GM18519 (cell line): ENCODE measurements around the gene MAST2.

ENCODE experiments used
- ATAC-seq: cut with Tn5 transposase; IDR thresholded peaks from one replicate; pipeline ENCODE4 v1.9.1; 2021; ENCODE audit warnings: mild to moderate bottlenecking, moderate library complexity; ENCODE audit not compliant: unreplicated experiment, low FRiP score

The MAST2 gene

DNA sequence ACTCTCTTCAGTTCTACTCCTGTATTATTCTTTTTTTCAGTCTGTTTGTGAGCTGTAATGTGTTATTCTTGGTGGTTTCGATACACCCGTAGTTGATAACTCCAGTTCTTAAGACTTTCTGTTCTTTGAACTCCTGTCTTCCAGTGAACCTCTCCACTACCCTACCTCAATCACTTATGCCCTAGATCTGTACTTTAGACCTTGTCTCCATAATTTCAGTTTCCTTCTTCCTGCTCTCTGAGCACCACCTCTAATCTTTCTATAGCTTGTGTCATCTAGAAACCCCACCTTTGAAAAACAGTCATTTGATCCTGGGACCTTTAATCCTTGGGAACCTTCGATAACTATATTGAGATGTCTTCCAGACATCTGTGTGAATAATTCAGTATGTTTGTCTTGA, 169.7 kb downstream of the MAST2 start:
- ATAC-seq: no peak

DNA sequence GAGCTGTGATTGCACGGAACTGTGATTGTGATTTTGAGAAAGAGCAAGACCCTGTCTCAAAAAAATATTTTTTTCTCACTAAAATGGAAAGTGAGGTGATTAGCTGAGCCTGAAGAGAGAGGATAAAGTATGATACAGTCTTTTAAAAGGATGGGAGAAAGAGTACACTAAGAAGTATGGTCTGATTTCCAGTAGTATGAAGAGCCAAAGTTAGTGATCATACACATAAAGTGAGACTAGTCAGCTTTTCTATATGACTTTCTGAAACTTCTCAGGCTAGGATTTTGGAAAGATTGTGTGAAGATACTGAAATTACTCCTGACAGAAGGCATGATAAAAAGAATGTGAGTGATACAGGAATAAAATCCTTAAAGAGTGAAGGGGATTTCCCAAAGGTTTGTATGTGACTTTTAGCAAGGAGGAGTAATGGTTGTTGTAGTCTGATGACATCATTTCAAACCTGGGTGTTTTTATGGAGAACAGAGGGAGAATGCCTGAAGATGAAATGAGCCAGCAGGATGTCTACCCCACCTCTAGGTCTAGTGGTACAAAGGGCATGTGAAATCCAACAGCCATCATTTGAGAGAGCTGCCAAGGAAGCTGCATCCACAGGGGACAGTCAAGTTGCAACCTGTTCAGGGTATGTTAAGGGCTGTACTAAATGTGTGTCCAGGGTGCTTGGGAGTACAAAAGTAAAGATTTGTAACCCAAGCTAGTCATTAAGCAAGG, 171.3 kb downstream of the MAST2 start:
- ATAC-seq: no peak

- no peak for ATAC-seq
Measured at GRCh38 chr1:45976623-45977022, 173.2 kb downstream of the MAST2 start.

DNA sequence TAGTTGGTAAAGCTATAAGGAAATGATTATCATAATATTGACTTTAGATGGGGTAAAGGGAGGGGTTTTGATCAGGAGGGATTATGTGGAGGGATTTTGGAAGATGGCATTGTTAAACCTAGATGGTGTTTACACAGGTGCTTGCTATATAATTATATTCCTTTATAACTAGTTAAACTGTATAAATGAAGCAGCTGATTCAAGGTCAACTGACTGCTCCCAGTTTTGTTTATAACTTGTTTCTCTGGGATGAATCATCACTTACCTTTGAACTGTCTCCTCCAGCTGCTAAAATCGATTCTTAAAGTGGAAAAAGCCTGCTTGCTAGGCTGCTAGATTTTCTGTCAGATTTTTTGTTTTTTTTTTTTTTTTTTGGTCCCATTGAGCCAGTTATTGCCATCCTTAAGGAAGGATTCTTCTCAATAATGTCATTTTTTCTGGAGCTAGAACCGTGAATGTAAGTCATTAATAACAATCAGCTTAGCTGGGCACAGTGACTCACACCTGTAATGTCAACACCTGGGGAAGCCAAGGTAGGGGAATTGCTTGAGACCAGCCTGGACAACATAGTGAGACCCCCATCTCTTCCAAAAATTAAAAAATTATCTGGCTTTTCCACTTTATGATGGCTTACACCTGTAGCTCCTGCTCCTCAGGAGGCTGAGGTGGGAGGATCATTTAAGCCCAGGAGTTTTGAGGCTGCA, 175.8 kb downstream of the MAST2 start:
- no peak for ATAC-seq

- no peak for ATAC-seq
Measured at GRCh38 chr1:45979778-45980176, 176.4 kb downstream of the MAST2 start.

DNA sequence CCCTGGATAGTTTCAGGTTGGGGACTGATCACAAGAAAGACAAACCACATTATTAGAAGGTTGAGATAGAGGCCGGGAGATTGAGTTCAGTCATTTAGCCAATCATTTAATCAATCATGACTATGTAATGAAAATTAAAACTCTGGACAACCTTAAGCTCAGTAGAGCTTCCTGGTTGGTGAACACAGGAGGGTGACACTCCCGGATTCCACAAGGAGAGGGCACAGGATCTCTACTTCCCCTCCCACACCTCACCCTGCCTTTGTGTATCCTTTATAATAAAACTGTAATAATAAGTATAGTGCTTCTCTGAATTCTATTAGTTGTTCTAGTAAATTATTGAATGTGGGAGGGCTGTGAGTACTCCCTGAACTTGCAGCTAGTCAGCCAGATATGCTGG, 178.9 kb downstream of the MAST2 start:
- ATAC-seq: no peak

DNA sequence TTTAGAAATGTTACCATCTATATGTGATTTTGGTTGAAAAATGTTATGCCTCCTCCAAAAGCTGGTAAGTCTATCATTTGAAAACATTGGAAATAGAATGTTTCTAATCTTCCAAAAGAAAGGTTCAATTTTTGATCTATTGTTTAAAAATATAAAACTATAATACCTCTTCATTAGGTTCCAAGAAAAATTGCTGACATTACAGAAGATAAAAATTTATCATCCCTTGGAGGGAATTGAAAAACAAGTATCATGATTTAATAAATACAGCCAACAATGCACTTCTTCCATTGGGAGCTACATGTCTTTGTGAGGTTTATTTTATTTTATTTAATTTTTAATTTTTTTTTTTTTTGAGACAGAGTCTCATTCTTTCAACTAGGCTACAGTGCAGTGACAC, 180.6 kb downstream of the MAST2 start:
- ATAC-seq: no peak

GRCh38 chr1:45987204-45987603, 183.8 kb downstream of the MAST2 start:
- no peak for ATAC-seq

GRCh38 chr1:45989249-45989648, 185.8 kb downstream of the MAST2 start:
- ATAC-seq: no peak

DNA sequence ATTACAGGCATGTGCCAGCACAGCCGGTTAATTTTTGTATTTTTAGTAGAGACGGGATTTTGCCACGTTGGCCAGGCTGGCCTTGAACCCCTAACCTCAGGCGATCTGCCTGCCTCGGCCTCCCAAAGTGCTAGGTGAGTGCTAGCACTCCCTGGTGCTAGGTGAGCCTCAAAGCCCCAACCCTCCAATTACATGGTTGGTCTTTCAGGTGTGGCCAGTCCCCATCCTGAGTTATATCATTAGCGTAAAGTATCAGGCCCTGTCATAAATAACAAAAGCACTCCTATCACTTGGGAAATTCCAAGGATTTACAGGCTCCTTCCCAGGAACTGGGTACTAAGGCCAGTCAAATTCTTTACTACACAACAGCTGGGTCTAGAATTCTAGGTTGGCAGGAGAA, 191.0 kb downstream of the MAST2 start:
- ATAC-seq: no peak

DNA sequence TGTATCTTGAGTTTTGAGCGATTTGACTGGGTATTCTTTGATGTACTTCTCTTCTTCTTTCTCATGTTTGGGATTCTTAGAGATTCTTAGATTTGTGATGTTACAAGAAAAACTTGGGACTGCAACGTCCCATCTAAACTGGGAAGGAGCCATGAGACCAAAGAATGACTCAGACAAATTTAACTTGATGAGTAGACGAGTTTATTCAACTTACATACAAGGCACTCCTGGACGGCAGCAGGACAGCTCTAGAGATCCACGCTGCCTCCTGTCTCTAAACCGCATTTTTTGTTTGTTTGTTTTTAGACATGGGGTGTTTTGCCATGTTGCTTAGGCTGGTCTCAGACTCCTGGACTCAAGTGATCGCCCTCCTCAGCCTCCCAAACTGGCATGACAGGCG, 191.9 kb downstream of the MAST2 start:
- ATAC-seq: no peak

- ATAC-seq: no peak
Measured at GRCh38 chr1:45998020-45998617, 194.7 kb downstream of the MAST2 start.

DNA sequence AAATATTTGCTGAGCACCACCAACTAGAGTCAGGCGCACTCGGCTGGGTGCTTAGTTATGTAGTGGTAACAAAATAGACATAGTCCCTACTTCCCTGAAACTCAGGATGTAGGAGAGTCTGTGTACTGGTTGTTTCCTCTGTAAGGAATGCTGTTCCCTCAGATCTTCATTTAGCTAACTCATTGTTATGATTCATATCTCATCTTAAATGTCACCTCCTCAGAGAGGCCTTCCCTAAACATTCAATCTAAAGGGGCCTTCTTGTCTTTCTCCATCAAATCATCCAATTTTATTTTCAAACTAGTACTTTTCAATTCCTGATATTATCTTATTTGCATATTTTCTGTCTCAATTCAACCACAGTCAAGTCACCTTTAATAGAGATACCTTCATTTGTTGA, 196.1 kb downstream of the MAST2 start:
- ATAC-seq: no peak

- ATAC-seq: no peak
Measured at GRCh38 chr1:46001081-46001785, 197.8 kb downstream of the MAST2 start.

- no peak for ATAC-seq
Measured at GRCh38 chr1:46002551-46003150, 199.2 kb downstream of the MAST2 start.

GRCh38 chr1:46003315-46003714, 199.9 kb downstream of the MAST2 start:
- no peak for ATAC-seq

- ATAC-seq: no peak
Measured at GRCh38 chr1:46004492-46004891, 201.1 kb downstream of the MAST2 start.

GRCh38 chr1:46005594-46005993, 202.2 kb downstream of the MAST2 start:
- no peak for ATAC-seq

DNA sequence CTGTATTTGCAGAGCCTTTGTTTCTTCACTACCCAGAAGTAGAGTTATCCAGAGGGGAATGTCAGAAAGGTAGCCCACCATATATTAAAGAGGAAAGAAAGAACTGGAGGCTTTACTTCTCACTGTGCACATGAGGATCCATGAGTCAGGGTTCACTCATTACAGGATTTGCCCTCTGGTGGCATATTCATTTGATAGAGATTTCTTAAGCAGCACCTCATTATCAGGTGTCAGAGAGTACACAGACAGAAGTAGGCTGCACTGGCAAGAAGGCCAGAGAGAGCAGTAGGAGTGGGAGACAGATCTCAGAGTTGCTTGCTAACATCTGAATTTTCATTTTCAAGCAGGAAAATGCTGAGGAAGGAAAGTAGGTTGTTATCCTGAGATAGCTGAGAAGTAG, 205.2 kb downstream of the MAST2 start:
- ATAC-seq: no peak

GRCh38 chr1:46010611-46011010, 207.2 kb downstream of the MAST2 start:
- ATAC-seq: no peak
